Small intestine (tissue), 7 donors: ENCODE results near the gene USP2. TPM values are rescaled to one million over a fixed set of nuclear protein-coding genes. Genes with fewer than 3 reads are reported as not detected.
A peak's percentile ranks its signal among the peaks of the same experiment; 100 is the strongest.
"Not testable (repeated sequence)": the region's sequence is repeated elsewhere in the genome, so short reads cannot be mapped to it uniquely, and the experiment has no call there.

Experiments used
- DNase-seq, 2 donors: peaks; one replicate each; pipeline versions ENCODE4 v3.0.0 to v3.0.0-alpha.2; 2013
- FAIRE-seq: peaks from 2 replicates; lab custom pipeline; 2012; peaks lifted over from hg19 to GRCh38; lab: Jason Lieb, UNC
- H3K27ac ChIP-seq, 3 donors: one replicate each; pipeline ENCODE4 v1.5.1; 2013; ENCODE audit warnings: low read length in 2 of 3, mild to moderate bottlenecking in 2 of 3, control low read depth in 1 of 3, inconsistent platforms in 1 of 3, low read depth in 1 of 3, moderate library complexity in 1 of 3
- H3K27me3 ChIP-seq, 3 donors: one replicate each; pipeline ENCODE4 v1.6.1; 2013; ENCODE audit warnings: low read length in 3 of 3, inconsistent platforms in 1 of 3; ENCODE audit not compliant: control insufficient read depth in 3 of 3, insufficient read depth in 3 of 3
- H3K36me3 ChIP-seq, 3 donors: one replicate each; pipeline ENCODE4 v1.6.1; 2013; ENCODE audit warnings: low read length in 3 of 3, inconsistent platforms in 1 of 3, low read depth in 1 of 3, mild to moderate bottlenecking in 1 of 3, moderate library complexity in 1 of 3; ENCODE audit not compliant: control insufficient read depth in 3 of 3, insufficient read depth in 2 of 3
- H3K4me1 ChIP-seq, 3 donors: one replicate each; pipeline ENCODE4 v1.6.1; 2013; ENCODE audit warnings: low read length in 2 of 3, inconsistent platforms in 1 of 3, low read depth in 1 of 3, mild to moderate bottlenecking in 1 of 3, moderate library complexity in 1 of 3; ENCODE audit not compliant: control insufficient read depth in 3 of 3, insufficient read depth in 2 of 3
- H3K4me3 ChIP-seq, 3 donors: one replicate each; pipeline ENCODE4 v1.5.1; 2013; ENCODE audit warnings: low read length in 3 of 3, control low read depth in 1 of 3, inconsistent platforms in 1 of 3, low read depth in 1 of 3, mild to moderate bottlenecking in 1 of 3, moderate library complexity in 1 of 3
- H3K9me3 ChIP-seq, 2 donors: one replicate each; pipeline ENCODE4 v1.6.1; 2013; ENCODE audit warnings: low read depth in 1 of 2, low read length in 1 of 2; ENCODE audit not compliant: control insufficient read depth in 2 of 2, insufficient read depth in 1 of 2
- WGBS, 3 donors: extraction: QIAGEN DNeasy Blood & Tissue Kit; methylation state at CpG; one replicate each; pipeline ENCODE4 v1.1.7; 2013; 5-methylcytosine and 5-hydroxymethylcytosine counted together
- polyA plus RNA-seq, 4 donors: library from polyadenylated mRNA; stranded (reverse) in 3 of 4; unstranded in 1 of 4; fragments of 200-250 nt in 3 of 4; fragments of 120-200 nt in 1 of 4; gene quantifications; one replicate each; pipeline versions ENCODE4 v1.2.1 to v1.2.3, GENCODE V29; 2013
- donor health status: healthy with polysubstance abuse.
- donor health status: control.
- donor health status: control.
- donor health status: Bipolar disorder and iron deficiency.
- donor health status: healthy.

USP2 gene
- polyA plus RNA-seq, 4 donors: 3.9 to 19.5 (median 10.3) TPM

GRCh38 chr11:119406005-119406404, 24.5 kb upstream of the USP2 start:
- H3K27ac ChIP-seq: no peak overlapping the region
- FAIRE-seq (no peak), DNase-seq (no peak)
- H3K9me3 ChIP-seq: no peaks in the 10 kb centered on the region
- no peaks in the 10 kb centered on the region for H3K27me3 ChIP-seq
- WGBS, 3 donors: 85 to 90% (median 85%) methylated on average over 3 of the region's 3 CpGs
- no peak overlapping the region for H3K4me3 ChIP-seq
- H3K4me1 ChIP-seq: peaks cover 0 to 23% (median 0%) of the 10 kb centered on the region in 3 donors
- H3K36me3 ChIP-seq: no peaks in the 10 kb centered on the region

GRCh38 chr11:119405448-119405847, 24.0 kb upstream of the USP2 start:
- not testable (repeated sequence) for H3K27ac ChIP-seq, H3K9me3 ChIP-seq, DNase-seq, H3K4me3 ChIP-seq, H3K36me3 ChIP-seq, H3K27me3 ChIP-seq, FAIRE-seq
- 93 to 100% (median 95%) methylated on average over 6 of the region's 6 CpGs for WGBS, 3 donors
- peaks cover 0 to 23% (median 0%) of the 10 kb centered on the region in 3 donors for H3K4me1 ChIP-seq

- H3K4me1 ChIP-seq: peaks cover 0 to 23% (median 0%) of the 10 kb centered on the region in 3 donors
- DNase-seq: no peak
- no peaks in the 10 kb centered on the region for H3K27me3 ChIP-seq
- peaks cover 0 to 3% of the 10 kb centered on the region in 2 donors for H3K9me3 ChIP-seq
- no peak overlapping the region for H3K4me3 ChIP-seq
- FAIRE-seq: no peak
- H3K36me3 ChIP-seq: no peaks in the 10 kb centered on the region
- H3K27ac ChIP-seq: peak overlapping the region in 1 of 3 donors; percentile 24
- 75 to 83% (median 77%) methylated on average over 2 of the region's 2 CpGs for WGBS, 3 donors
Observed at GRCh38 chr11:119404872-119405271, 23.4 kb upstream of the USP2 start.

DNA sequence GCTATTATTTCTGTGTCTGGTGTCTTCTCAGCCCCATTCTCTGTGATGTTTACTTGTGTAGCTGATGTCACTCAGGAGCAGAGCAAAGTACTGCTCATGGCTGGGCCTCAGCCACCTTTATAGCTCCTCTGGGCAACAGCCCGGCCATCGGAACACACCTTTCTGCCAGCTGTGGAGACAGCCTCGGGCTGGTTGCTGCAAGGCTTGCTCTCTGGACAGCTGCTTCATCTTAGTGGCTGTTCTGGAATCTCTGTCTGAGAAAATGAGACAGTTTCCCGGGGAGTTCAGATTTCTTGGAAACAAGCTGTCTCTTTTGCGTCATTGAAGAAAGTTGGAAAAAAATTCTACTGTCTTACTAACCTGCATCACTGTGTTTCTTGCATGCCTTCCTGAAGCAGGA, 21.5 kb upstream of the USP2 start:
- no peak for FAIRE-seq
- Histone ChIP-seq H3K4me1 (peaks cover 0 to 23% (median 0%) of the 10 kb centered on the region in 3 donors), H3K27me3 (peaks cover 0 to 1% (median 0%) of the 10 kb centered on the region in 3 donors), H3K4me3 (no peak overlapping the region), H3K9me3 (peaks cover 0 to 10% of the 10 kb centered on the region in 2 donors), H3K36me3 (no peaks in the 10 kb centered on the region), H3K27ac (peak overlapping the region in 1 of 3 donors; percentile 58)
- WGBS, 3 donors: 38 to 59% (median 38%) methylated on average over 5 of the region's 5 CpGs
- DNase-seq: peak in 1 of 2 donors; percentile 73

- Histone ChIP-seq H3K27me3 (peaks cover 0 to 1% (median 0%) of the 10 kb centered on the region in 3 donors), H3K4me3 (no peak overlapping the region), H3K27ac (peak overlapping the region in 1 of 3 donors; percentile 58), H3K36me3 (no peaks in the 10 kb centered on the region), H3K4me1 (peaks cover 0 to 23% (median 0%) of the 10 kb centered on the region in 3 donors), H3K9me3 (peaks cover 0 to 11% of the 10 kb centered on the region in 2 donors)
- 82 to 90% (median 86%) methylated on average over 8 of the region's 8 CpGs for WGBS, 3 donors
- FAIRE-seq (no peak), DNase-seq (no peak)
Observed at GRCh38 chr11:119402470-119402869, 21.0 kb upstream of the USP2 start.

GRCh38 chr11:119400860-119401259, 19.4 kb upstream of the USP2 start:
- Histone ChIP-seq H3K27me3 (peaks cover 0 to 1% (median 0%) of the 10 kb centered on the region in 3 donors), H3K9me3 (peaks cover 0 to 11% of the 10 kb centered on the region in 2 donors), H3K36me3 (no peaks in the 10 kb centered on the region), H3K4me3 (no peak overlapping the region), H3K27ac (no peak overlapping the region), H3K4me1 (peaks cover 0 to 23% (median 0%) of the 10 kb centered on the region in 3 donors)
- FAIRE-seq (no peak), DNase-seq (no peak)

DNA sequence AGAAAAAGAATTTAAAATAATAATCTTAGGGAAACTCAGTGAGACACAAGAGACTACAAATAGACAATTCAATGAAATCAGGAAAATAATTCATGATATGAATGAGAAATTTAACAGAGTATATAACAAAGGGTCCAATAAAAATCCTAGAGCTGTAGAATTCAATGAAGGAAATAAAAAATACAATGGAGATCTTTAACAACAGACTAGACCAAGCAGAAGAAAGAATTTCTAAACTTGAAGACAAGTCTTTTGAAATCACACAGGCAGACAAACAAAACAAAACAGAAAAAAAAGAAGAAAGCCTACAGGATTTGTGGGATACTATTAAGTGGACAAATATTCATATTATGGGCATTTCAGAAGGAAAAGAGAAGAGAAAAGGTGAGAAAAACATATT, 16.2 kb upstream of the USP2 start:
- no peak overlapping the region for H3K27ac ChIP-seq
- H3K36me3 ChIP-seq: no peaks in the 10 kb centered on the region
- H3K4me3 ChIP-seq: no peak overlapping the region
- FAIRE-seq (no peak), DNase-seq (no peak)
- H3K4me1 ChIP-seq: peaks cover 0 to 4% (median 0%) of the 10 kb centered on the region in 3 donors
- peaks cover 0 to 4% (median 0%) of the 10 kb centered on the region in 3 donors for H3K27me3 ChIP-seq
- peaks cover 0 to 11% of the 10 kb centered on the region in 2 donors for H3K9me3 ChIP-seq

GRCh38 chr11:119396835-119397234, 15.3 kb upstream of the USP2 start:
- Histone ChIP-seq H3K9me3 (peaks cover 0 to 11% of the 10 kb centered on the region in 2 donors), H3K36me3 (no peaks in the 10 kb centered on the region), H3K27ac (no peak overlapping the region), H3K27me3 (peaks cover 0 to 4% (median 0%) of the 10 kb centered on the region in 3 donors), H3K4me1 (no peaks in the 10 kb centered on the region), H3K4me3 (no peak overlapping the region)
- no peak for FAIRE-seq
- WGBS, 3 donors: 91 to 100% (median 98%) methylated on average over 1 of the region's 1 CpG
- no peak for DNase-seq

- Histone ChIP-seq H3K27me3 (peaks cover 0 to 2% (median 0%) of the 10 kb centered on the region in 3 donors), H3K4me1 (no peaks in the 10 kb centered on the region), H3K27ac (no peak overlapping the region), H3K9me3 (no peaks in the 10 kb centered on the region), H3K36me3 (no peaks in the 10 kb centered on the region), H3K4me3 (no peak overlapping the region)
- DNase-seq (no peak), FAIRE-seq (no peak)
- WGBS, 3 donors: 84 to 93% (median 87%) methylated on average over 7 of the region's 7 CpGs
Observed at GRCh38 chr11:119391275-119391674, 9.8 kb upstream of the USP2 start.
